Hepatocyte (in vitro differentiated cells): Measurements from ENCODE around the gene NT5C1B. TPM values are rescaled to one million over a fixed set of nuclear protein-coding genes. Genes with fewer than 3 reads are reported as not detected.

Source experiments
- DNase-seq: peaks from one replicate; pipeline ENCODE4 v3.0.0-alpha.2; 2016; ENCODE audit warnings: low spot score
- H2AFZ ChIP-seq: fragments of 200-600 bp; sonication (generic); 2 replicates; pipeline ENCODE4 v1.6.0; 2016; ENCODE audit warnings: antibody characterized with exemption, mild to moderate bottlenecking
- H3K27ac ChIP-seq: fragments of 200-600 bp; sonication (generic); 2 replicates; pipeline ENCODE4 v1.5.1; 2016; ENCODE audit warnings: mild to moderate bottlenecking
- H3K27me3 ChIP-seq: fragments of 200-600 bp; sonication (generic); 2 replicates; pipeline ENCODE4 v1.6.1; 2016
- H3K36me3 ChIP-seq: fragments of 200-600 bp; sonication (generic); replicated peaks from 2 replicates; pipeline ENCODE4 v1.5.1; 2016; ENCODE audit warnings: low read depth; ENCODE audit not compliant: insufficient read depth
- H3K4me1 ChIP-seq: fragments of 200-600 bp; sonication (generic); 2 replicates; pipeline ENCODE4 v1.5.1; 2016; ENCODE audit warnings: mild to moderate bottlenecking, moderate library complexity; ENCODE audit not compliant: insufficient read depth
- H3K4me2 ChIP-seq: fragments of 200-600 bp; sonication (generic); 2 replicates; pipeline ENCODE4 v1.6.0; 2016
- H3K4me3 ChIP-seq: fragments of 200-600 bp; sonication (generic); 2 replicates; pipeline ENCODE4 v1.5.1; 2016; ENCODE audit warnings: mild to moderate bottlenecking
- H3K79me2 ChIP-seq: fragments of 200-600 bp; sonication (generic); 2 replicates; pipeline ENCODE4 v1.6.0; 2017; ENCODE audit warnings: mild to moderate bottlenecking
- H3K9me2 ChIP-seq: fragments of 200-600 bp; sonication (generic); replicated peaks from 2 replicates; pipeline ENCODE4 v1.6.0; 2017; ENCODE audit warnings: mild to moderate bottlenecking; ENCODE audit not compliant: insufficient read depth
- H3K9me3 ChIP-seq: fragments of 200-600 bp; sonication (generic); 2 replicates; pipeline ENCODE4 v1.5.1; 2016; ENCODE audit warnings: low read depth, mild to moderate bottlenecking
- H4K20me1 ChIP-seq: fragments of 200-600 bp; sonication (generic); 2 replicates; pipeline ENCODE4 v1.6.0; 2016; ENCODE audit warnings: mild to moderate bottlenecking; ENCODE audit not compliant: insufficient read depth, poor library complexity, severe bottlenecking
- EZH2 ChIP-seq: fragments of 200-600 bp; sonication (generic); IDR thresholded peaks from 2 replicates; pipeline ENCODE4 v1.6.1; 2016; ENCODE audit warnings: antibody characterized with exemption, mild to moderate bottlenecking, borderline replicate concordance
- EZH2phosphoT487 ChIP-seq: fragments of 200-600 bp; sonication (generic); IDR thresholded peaks from one replicate; pipeline ENCODE4 v1.6.1; 2018; ENCODE audit warnings: antibody characterized with exemption, mild to moderate bottlenecking, low read depth, moderate library complexity; ENCODE audit not compliant: unreplicated experiment, severe bottlenecking
- WGBS: methylation state at CpG from one replicate; pipeline ENCODE4 v1.1.6; 2016; ENCODE audit warnings: low lambda C conversion rate; ENCODE audit errors: missing lambda C conversion rate; 5-methylcytosine and 5-hydroxymethylcytosine counted together
- polyA plus RNA-seq: library from polyadenylated mRNA; unstranded; fragments of >200 nt; fragmentation: Nextera tagmentation; extraction: Ambion mirVana; gene quantifications from 2 replicates; pipeline ENCODE4 v1.2.1, GENCODE V29; 2016
- total RNA-seq: library from RNA; depleted of rRNA; stranded (reverse); fragments of >200 nt; gene quantifications from 2 replicates; pipeline ENCODE4 v1.2.3, GENCODE V29; 2014
- TF ChIP-seq, protein P1 (sequence below): fragments of 200-600 bp; sonication (generic); IDR thresholded peaks from 2 replicates; pipeline ENCODE4 v1.5.1; 2016; ENCODE audit warnings: antibody characterized with exemption, mild to moderate bottlenecking; ENCODE audit not compliant: poor library complexity

The NT5C1B gene
- total and polyA plus RNA-seq, 2 experiments from 2014 or later = 0.22 TPM; not detected in 1

DNA sequence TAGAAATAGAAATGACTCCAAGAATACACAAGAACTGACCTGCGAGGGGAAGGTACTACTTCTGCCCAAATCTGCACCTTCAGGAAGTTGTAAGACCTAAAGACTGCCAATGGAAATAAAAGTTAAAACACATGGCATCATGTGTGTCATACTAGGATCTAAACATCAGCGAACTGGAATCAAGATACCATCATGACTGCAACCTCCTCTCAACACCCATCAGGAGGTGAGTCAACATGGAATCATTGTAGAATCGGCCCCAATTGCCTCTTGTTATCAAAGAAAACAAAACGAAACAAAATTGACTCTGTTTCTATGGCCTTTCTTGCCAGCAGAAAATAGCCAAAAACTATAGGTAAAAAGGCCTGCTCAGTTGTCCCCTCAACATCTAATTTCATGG, 44.0 kb downstream of the NT5C1B start:
- 78% methylated on average over 4 of the region's 4 CpGs for WGBS
- Histone ChIP-seq H3K9me3 (no peaks in the 10 kb centered on the region), H4K20me1 (no peaks in the 10 kb centered on the region), H2AFZ (no peak overlapping the region), H3K36me3 (no peaks in the 10 kb centered on the region), H3K9me2 (no peaks in the 10 kb centered on the region), H3K4me1 (peaks cover 2% of the 10 kb centered on the region), H3K27me3 (no peaks in the 10 kb centered on the region), H3K27ac (no peak overlapping the region), H3K79me2 (no peaks in the 10 kb centered on the region), H3K4me2 (no peak overlapping the region), H3K4me3 (no peak overlapping the region)
- no peak for DNase-seq
- TF ChIP-seq EZH2 = no peak
- TF ChIP-seq EZH2phosphoT487 = no peak
- TF ChIP-seq, protein P1, sequence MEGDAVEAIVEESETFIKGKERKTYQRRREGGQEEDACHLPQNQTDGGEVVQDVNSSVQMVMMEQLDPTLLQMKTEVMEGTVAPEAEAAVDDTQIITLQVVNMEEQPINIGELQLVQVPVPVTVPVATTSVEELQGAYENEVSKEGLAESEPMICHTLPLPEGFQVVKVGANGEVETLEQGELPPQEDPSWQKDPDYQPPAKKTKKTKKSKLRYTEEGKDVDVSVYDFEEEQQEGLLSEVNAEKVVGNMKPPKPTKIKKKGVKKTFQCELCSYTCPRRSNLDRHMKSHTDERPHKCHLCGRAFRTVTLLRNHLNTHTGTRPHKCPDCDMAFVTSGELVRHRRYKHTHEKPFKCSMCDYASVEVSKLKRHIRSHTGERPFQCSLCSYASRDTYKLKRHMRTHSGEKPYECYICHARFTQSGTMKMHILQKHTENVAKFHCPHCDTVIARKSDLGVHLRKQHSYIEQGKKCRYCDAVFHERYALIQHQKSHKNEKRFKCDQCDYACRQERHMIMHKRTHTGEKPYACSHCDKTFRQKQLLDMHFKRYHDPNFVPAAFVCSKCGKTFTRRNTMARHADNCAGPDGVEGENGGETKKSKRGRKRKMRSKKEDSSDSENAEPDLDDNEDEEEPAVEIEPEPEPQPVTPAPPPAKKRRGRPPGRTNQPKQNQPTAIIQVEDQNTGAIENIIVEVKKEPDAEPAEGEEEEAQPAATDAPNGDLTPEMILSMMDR = no peak

DNA sequence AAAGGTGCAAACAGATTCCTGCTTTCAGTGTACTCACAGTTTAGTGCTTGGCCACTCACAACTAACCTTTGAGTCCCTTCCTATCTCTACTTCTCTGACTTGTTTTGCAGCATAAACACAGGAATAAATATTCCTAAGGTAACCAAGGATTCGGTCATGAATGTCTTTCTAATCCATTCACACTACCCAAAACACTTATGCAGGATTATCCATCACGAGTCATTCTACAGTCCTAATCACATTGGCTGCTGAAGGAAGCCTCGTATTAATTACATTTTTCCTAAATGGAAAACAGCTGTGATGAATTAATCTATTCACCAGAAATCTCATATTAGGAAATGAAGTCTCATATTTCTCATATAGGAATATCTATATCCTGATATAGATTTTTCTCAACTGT, 45.2 kb downstream of the NT5C1B start:
- no peak overlapping the region for H3K27ac ChIP-seq
- H4K20me1 ChIP-seq = no peaks in the 10 kb centered on the region
- no peaks in the 10 kb centered on the region for H3K9me3 ChIP-seq
- no peak overlapping the region for H3K4me2 ChIP-seq
- H3K4me3 ChIP-seq = no peak overlapping the region
- peaks cover 2% of the 10 kb centered on the region for H3K4me1 ChIP-seq
- no peak for TF ChIP-seq EZH2phosphoT487
- TF ChIP-seq EZH2 = no peak
- TF ChIP-seq, protein P1 = no peak
- no peaks in the 10 kb centered on the region for H3K36me3 ChIP-seq
- DNase-seq = no peak
- H2AFZ ChIP-seq = no peak overlapping the region
- no peaks in the 10 kb centered on the region for H3K27me3 ChIP-seq
- H3K9me2 ChIP-seq = no peaks in the 10 kb centered on the region
- 76% methylated on average over 3 of the region's 3 CpGs for WGBS
- H3K79me2 ChIP-seq = no peaks in the 10 kb centered on the region

DNA sequence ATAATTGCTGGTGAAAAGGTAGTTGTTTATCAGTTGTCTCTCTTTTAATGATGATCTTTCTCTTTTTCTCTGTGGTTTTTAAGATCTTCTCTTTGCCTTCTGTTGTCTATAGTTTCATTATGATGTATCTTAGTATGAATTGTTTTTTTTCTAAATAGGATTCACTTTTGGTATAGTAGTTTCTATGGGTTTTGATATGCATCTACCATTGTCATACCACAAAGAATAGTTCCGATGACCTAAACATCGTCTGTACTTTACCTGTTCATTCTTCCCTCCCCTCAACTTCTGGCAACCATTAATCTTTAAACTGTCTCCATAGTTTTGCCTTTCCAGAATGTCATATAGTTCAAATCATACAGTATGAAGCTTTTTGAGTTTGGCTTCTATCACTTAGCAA, 48.5 kb downstream of the NT5C1B start:
- WGBS = 76% methylated on average over 2 of the region's 2 CpGs
- no peak overlapping the region for H3K4me3 ChIP-seq

More for the DNA sequence above, 48.5 kb downstream of the NT5C1B start:
- Histone ChIP-seq H3K36me3 (no peaks in the 10 kb centered on the region), H4K20me1 (no peaks in the 10 kb centered on the region), H2AFZ (no peak overlapping the region), H3K27me3 (no peaks in the 10 kb centered on the region), H3K4me1 (no peaks in the 10 kb centered on the region), H3K4me2 (no peak overlapping the region), H3K27ac (no peak overlapping the region), H3K79me2 (no peaks in the 10 kb centered on the region), H3K9me2 (no peaks in the 10 kb centered on the region), H3K9me3 (no peaks in the 10 kb centered on the region)
- DNase-seq = no peak
- TF ChIP-seq, protein P1 = no peak
- TF ChIP-seq EZH2phosphoT487 = no peak
- no peak for TF ChIP-seq EZH2
